Measurements from ENCODE around the gene FCRL2.

Gene FCRL2

GRCh38 chr1:157776971-157777391 lies at the start of gene FCRL2:
Gene FCRL2 (minus strand): TSS chr1:157777132. CDS start chr1:157777073, 59 bp downstream.
- DNase-seq: peak in 2 of 3 donors; percentile 16 to 25

- no peak for DNase-seq
Observed at GRCh38 chr1:157820299-157820698, 43.4 kb upstream of the FCRL2 start.

GRCh38 chr1:157819896-157820295 lies 43.0 kb upstream of the FCRL2 start, which contains the start of gene FCRL1:
Gene FCRL1 (minus strand): TSS chr1:157820120. CDS start chr1:157820037, 83 bp downstream.
- peak; percentile 31 to 55 (median 36) for DNase-seq

GRCh38 chr1:157819215-157819614 lies 42.3 kb upstream of the FCRL2 start:
- no peak for DNase-seq

- no peak for DNase-seq
Observed at GRCh38 chr1:157813269-157813668, 36.3 kb upstream of the FCRL2 start.

GRCh38 chr1:157806431-157807149 lies 29.7 kb upstream of the FCRL2 start:
- DNase-seq: no peak

GRCh38 chr1:157803851-157804250 lies 26.9 kb upstream of the FCRL2 start:
- DNase-seq: peak; percentile 62 to 70 (median 67)

GRCh38 chr1:157799996-157800395 lies 23.1 kb upstream of the FCRL2 start:
- DNase-seq: no peak

- peak in 1 of 3 donors; percentile 14 for DNase-seq
Observed at GRCh38 chr1:157798211-157798610, 21.3 kb upstream of the FCRL2 start.

GRCh38 chr1:157785248-157785647 lies 8.3 kb upstream of the FCRL2 start:
- peak in 1 of 3 donors; percentile 26 for DNase-seq

GRCh38 chr1:157784801-157785200 lies 7.9 kb upstream of the FCRL2 start:
- DNase-seq: no peak

GRCh38 chr1:157782931-157783330 lies 6.0 kb upstream of the FCRL2 start:
- peak in 2 of 3 donors; percentile 47 to 49 for DNase-seq

- no peak for DNase-seq
Observed at GRCh38 chr1:157781048-157781447, 4.1 kb upstream of the FCRL2 start.

GRCh38 chr1:157775101-157775870 lies 1.6 kb downstream of the FCRL2 start:
- DNase-seq: no peak

- no peak for DNase-seq
Observed at GRCh38 chr1:157774412-157774811, 2.5 kb downstream of the FCRL2 start.

GRCh38 chr1:157773493-157774350 lies 3.2 kb downstream of the FCRL2 start:
- DNase-seq: no peak

- DNase-seq: peak in 2 of 3 donors; percentile 47 to 65
Observed at GRCh38 chr1:157771661-157772425, 5.1 kb downstream of the FCRL2 start.

- DNase-seq: peak in 2 of 3 donors; percentile 30 to 37
Observed at GRCh38 chr1:157770442-157771043, 6.4 kb downstream of the FCRL2 start.

- no peak for DNase-seq
Observed at GRCh38 chr1:157766792-157767191, 10.1 kb downstream of the FCRL2 start.

- DNase-seq: no peak
Observed at GRCh38 chr1:157758018-157758417, 18.9 kb downstream of the FCRL2 start.

- DNase-seq: no peak
Observed at GRCh38 chr1:157753611-157754010, 23.3 kb downstream of the FCRL2 start.

- no peak for DNase-seq
Observed at GRCh38 chr1:157751283-157751682, 25.6 kb downstream of the FCRL2 start.
